ENCODE measurements around the gene UTS2R. TPM values are rescaled to one million over a fixed set of nuclear protein-coding genes. Genes with fewer than 3 reads are reported as not detected.

The UTS2R gene
- total and polyA plus RNA-seq, 2 of the 4 experiments (the other 2 are of a cell fraction) = not detected

DNA sequence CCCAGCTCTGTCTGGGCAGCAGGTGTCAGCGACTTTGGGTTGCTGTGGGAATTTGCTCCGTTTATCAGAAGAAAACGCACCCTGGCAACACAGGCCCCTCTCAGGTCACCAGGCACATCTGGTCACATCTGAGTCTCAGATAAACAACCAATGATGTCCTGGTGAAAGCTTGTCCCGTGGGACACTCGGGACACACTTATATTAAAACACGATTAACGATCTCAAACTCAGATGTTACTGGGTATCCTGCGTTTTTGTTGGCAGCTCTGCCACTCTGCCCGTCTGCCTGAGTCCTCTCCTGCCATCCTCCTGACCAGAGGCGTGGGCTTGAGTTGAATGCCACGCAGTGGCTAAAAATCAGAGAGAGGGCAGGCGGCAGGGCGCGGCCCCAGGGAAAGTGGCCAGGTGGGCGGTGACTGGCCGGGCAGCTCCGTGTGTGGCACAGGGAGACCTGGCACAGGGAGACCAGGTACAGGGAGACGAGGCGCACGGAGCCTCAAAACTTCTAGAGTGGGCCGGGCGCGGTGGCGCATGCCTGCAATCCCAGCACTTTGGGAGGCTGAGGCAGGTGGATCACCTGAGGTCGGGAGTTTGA is 40.1 kb upstream of the UTS2R start:
- in situ Hi-C loops (cut with MboI; ENCODE audit: low sequenced_read_pairs) = no loop called here

More for the DNA sequence above, 40.1 kb upstream of the UTS2R start:
- no peak overlapping the region for H2AFZ ChIP-seq (replicated peaks; ENCODE audit: low read length, poor library complexity)
- intact Hi-C loops (cut with micrococcal nuclease) (no loop called here), dilution Hi-C loops (cut with HindIII; ENCODE audit: low sequenced_read_pairs, unreplicated experiment) (no loop called here)
- TF ChIP-seq BHLHE40 (IDR thresholded peaks at IDR 0.05; ENCODE audit: low read depth, low read length) (no peak), CEBPB (IDR thresholded peaks at IDR 0.05; ENCODE audit: low read depth, low read length) (no peak), MAFK (IDR thresholded peaks at IDR 0.05; ENCODE audit: low read depth, low read length) (no peak), CHD1 (IDR thresholded peaks at IDR 0.05; ENCODE audit: low read depth, low read length) (no peak), RCOR1 (IDR thresholded peaks at IDR 0.05; ENCODE audit: insufficient replicate concordance, low read length) (no peak), NFE2L2 (IDR thresholded peaks at IDR 0.05; ENCODE audit: low read depth, low read length) (no peak), RAD21 (IDR thresholded peaks at IDR 0.05; ENCODE audit: low read length) (no peak), SMC3 (IDR thresholded peaks at IDR 0.05; ENCODE audit: low read depth, low read length) (no peak)
- TF ChIP-seq, protein P1, sequence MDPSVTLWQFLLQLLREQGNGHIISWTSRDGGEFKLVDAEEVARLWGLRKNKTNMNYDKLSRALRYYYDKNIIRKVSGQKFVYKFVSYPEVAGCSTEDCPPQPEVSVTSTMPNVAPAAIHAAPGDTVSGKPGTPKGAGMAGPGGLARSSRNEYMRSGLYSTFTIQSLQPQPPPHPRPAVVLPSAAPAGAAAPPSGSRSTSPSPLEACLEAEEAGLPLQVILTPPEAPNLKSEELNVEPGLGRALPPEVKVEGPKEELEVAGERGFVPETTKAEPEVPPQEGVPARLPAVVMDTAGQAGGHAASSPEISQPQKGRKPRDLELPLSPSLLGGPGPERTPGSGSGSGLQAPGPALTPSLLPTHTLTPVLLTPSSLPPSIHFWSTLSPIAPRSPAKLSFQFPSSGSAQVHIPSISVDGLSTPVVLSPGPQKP (IDR thresholded peaks at IDR 0.05; ENCODE audit: borderline replicate concordance, low read depth, low read length) = no peak
- TF ChIP-seq, protein P2, sequence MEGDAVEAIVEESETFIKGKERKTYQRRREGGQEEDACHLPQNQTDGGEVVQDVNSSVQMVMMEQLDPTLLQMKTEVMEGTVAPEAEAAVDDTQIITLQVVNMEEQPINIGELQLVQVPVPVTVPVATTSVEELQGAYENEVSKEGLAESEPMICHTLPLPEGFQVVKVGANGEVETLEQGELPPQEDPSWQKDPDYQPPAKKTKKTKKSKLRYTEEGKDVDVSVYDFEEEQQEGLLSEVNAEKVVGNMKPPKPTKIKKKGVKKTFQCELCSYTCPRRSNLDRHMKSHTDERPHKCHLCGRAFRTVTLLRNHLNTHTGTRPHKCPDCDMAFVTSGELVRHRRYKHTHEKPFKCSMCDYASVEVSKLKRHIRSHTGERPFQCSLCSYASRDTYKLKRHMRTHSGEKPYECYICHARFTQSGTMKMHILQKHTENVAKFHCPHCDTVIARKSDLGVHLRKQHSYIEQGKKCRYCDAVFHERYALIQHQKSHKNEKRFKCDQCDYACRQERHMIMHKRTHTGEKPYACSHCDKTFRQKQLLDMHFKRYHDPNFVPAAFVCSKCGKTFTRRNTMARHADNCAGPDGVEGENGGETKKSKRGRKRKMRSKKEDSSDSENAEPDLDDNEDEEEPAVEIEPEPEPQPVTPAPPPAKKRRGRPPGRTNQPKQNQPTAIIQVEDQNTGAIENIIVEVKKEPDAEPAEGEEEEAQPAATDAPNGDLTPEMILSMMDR (conservative IDR thresholded peaks at IDR 0.05; ENCODE audit: low read depth, low read length) = no peak
- no peaks in the 10 kb centered on the region for H3K36me3 ChIP-seq (ENCODE audit: control insufficient read depth, insufficient read depth, low read length)
- no peak overlapping the region for H2AK9ac ChIP-seq (replicated peaks; ENCODE audit: low read depth, low read length, poor library complexity)
- H4K8ac ChIP-seq (ENCODE audit: low read depth in 2 of 2, low read length in 2 of 2) = no peak overlapping the region
- H2BK120ac ChIP-seq (ENCODE audit: low read depth, low read length) = no peak overlapping the region
- H3K18ac ChIP-seq (ENCODE audit: low read depth, low read length) = no peak overlapping the region
- no peak overlapping the region for H3K9ac ChIP-seq (ENCODE audit: low read depth, low read length)
- H3K4me1 ChIP-seq (ENCODE audit: control insufficient read depth, insufficient read depth, low read length) = peaks cover 24% of the 10 kb centered on the region
- POLR2A ChIA-PET (ENCODE audit: unreplicated experiment) = no interaction called here
- DNase-seq = no peak
- no peak overlapping the region for H4K5ac ChIP-seq (ENCODE audit: low read depth, low read length)
- no peak overlapping the region for H3K27ac ChIP-seq (ENCODE audit: insufficient read depth, low read length)
- no peak overlapping the region for H4K91ac ChIP-seq (ENCODE audit: insufficient read depth, low read depth, low read length)
- 95% methylated on average over 16 of the region's 25 CpGs; no CpG with 5 or more reads in 1 of the 2 experiments for WGBS, 2 experiments (ENCODE audit: extremely low coverage in 2 of 2, insufficient read length in 1 of 2)
- peaks cover 10% of the 10 kb centered on the region for H3K27me3 ChIP-seq (ENCODE audit: control insufficient read depth, insufficient read depth, low read length)
- H2BK5ac ChIP-seq (ENCODE audit: low read depth, low read length, poor library complexity, severe bottlenecking) = no peak overlapping the region
- no peaks in the 10 kb centered on the region for H3K9me3 ChIP-seq (ENCODE audit: control insufficient read depth, insufficient read depth, low read length)
- H3K4me2 ChIP-seq (ENCODE audit: low read depth, low read length) = no peak overlapping the region
- H2BK20ac ChIP-seq (ENCODE audit: low read depth, low read length) = no peak overlapping the region
- H2AK5ac ChIP-seq (ENCODE audit: low read depth, low read length) = no peak overlapping the region
- no peak overlapping the region for H3K4ac ChIP-seq (ENCODE audit: low read depth, low read length)
- H3K23ac ChIP-seq (ENCODE audit: low read depth, low read length) = no peak overlapping the region
- H3K4me3 ChIP-seq (ENCODE audit: insufficient read depth, low read depth, low read length) = no peak overlapping the region
- no peak for ATAC-seq (ENCODE audit: low read depth)
- no peak overlapping the region for H3K14ac ChIP-seq (replicated peaks; ENCODE audit: low read depth, low read length)
- no peak overlapping the region for H2BK15ac ChIP-seq (ENCODE audit: low read depth, low read length)
- CTCF ChIA-PET = no interaction called here
- H3K9me1 ChIP-seq (ENCODE audit: insufficient read depth, low read length) = no peaks in the 10 kb centered on the region
- H3K79me1 ChIP-seq (ENCODE audit: low read depth in 1 of 2, low read length in 2 of 2) = 0 out of 4 replicates have a peak, but pooled peaks cover 0 to 3% of the 10 kb centered on the region in 2 experiments
- no peaks in the 10 kb centered on the region for H4K20me1 ChIP-seq (ENCODE audit: insufficient read depth, low read length)
- H3K56ac ChIP-seq (ENCODE audit: extremely low read depth, insufficient read depth, low read length) = no peak overlapping the region
- BruUV-seq (replicated peaks) = no TSS peak

All from IMR-90 (cell line).